H9 (cell line): ENCODE measurements around the gene STIM2. TPM values are rescaled to one million over a fixed set of nuclear protein-coding genes. Genes with fewer than 3 reads are reported as not detected.

Experiments
- DNase-seq: peaks from one replicate; pipeline ENCODE4 v3.0.0-alpha.2; 2017
- H2AFZ ChIP-seq: one replicate; pipeline ENCODE4 v1.6.1; 2013; ENCODE audit warnings: mild to moderate bottlenecking, low read length, control low read depth, moderate library complexity
- H2AK5ac ChIP-seq: 2 replicates; pipeline ENCODE4 v1.6.1; 2013; ENCODE audit warnings: low read length, control low read depth, mixed read lengths; ENCODE audit not compliant: insufficient read length
- H2BK120ac ChIP-seq: one replicate; pipeline ENCODE4 v1.6.1; 2013; ENCODE audit warnings: low read depth, mild to moderate bottlenecking, low read length, control low read depth, inconsistent platforms; ENCODE audit not compliant: poor library complexity, severe bottlenecking
- H2BK12ac ChIP-seq: 2 replicates; pipeline ENCODE4 v1.6.1; 2013; ENCODE audit warnings: low read length, control low read depth, mixed read lengths, low read depth; ENCODE audit not compliant: insufficient read length
- H2BK15ac ChIP-seq: 2 replicates; pipeline ENCODE4 v1.6.1; 2013; ENCODE audit warnings: low read depth, low read length, control low read depth
- H2BK20ac ChIP-seq: one replicate; pipeline ENCODE4 v1.6.1; 2013; ENCODE audit warnings: low read depth, mild to moderate bottlenecking, low read length, control low read depth, inconsistent platforms; ENCODE audit not compliant: poor library complexity, severe bottlenecking
- H2BK5ac ChIP-seq: 2 replicates; pipeline ENCODE4 v1.6.1; 2013; ENCODE audit warnings: low read length, control low read depth, mixed read lengths; ENCODE audit not compliant: insufficient read length
- H3K14ac ChIP-seq: 2 replicates; pipeline ENCODE4 v1.6.1; 2013; ENCODE audit warnings: low read length, control low read depth; ENCODE audit not compliant: insufficient read depth
- H3K18ac ChIP-seq: 2 replicates; pipeline ENCODE4 v1.6.1; 2013; ENCODE audit warnings: low read depth, mild to moderate bottlenecking, mixed read lengths, low read length, control low read depth; ENCODE audit not compliant: insufficient read length
- H3K23ac ChIP-seq: 2 replicates; pipeline ENCODE4 v1.6.1; 2013; ENCODE audit warnings: low read length, control low read depth, mixed read lengths, low read depth; ENCODE audit not compliant: insufficient read length
- H3K23me2 ChIP-seq: 2 replicates; pipeline ENCODE4 v1.6.1; 2013; ENCODE audit warnings: low read depth, mild to moderate bottlenecking, mixed read lengths, low read length, control low read depth; ENCODE audit not compliant: insufficient read length, poor library complexity, severe bottlenecking
- H3K27ac ChIP-seq: 2 replicates; pipeline ENCODE4 v1.5.1; 2013; ENCODE audit warnings: low read length, control low read depth, mixed read lengths, low read depth; ENCODE audit not compliant: insufficient read length
- H3K27me3 ChIP-seq: 2 replicates; pipeline ENCODE4 v1.6.1; 2013; ENCODE audit warnings: low read length, control low read depth, inconsistent platforms; ENCODE audit not compliant: insufficient read depth
- H3K4ac ChIP-seq: 2 replicates; pipeline ENCODE4 v1.6.1; 2013; ENCODE audit warnings: low read depth, mild to moderate bottlenecking, control low read depth, inconsistent platforms, low read length, moderate library complexity
- H3K4me1 ChIP-seq: 2 replicates; pipeline ENCODE4 v1.6.1; 2013; ENCODE audit warnings: low read length, control low read depth, inconsistent platforms; ENCODE audit not compliant: insufficient read depth
- H3K4me2 ChIP-seq: 2 replicates; pipeline ENCODE4 v1.6.1; 2013; ENCODE audit warnings: low read length, control low read depth, mixed read lengths; ENCODE audit not compliant: insufficient read length, insufficient read depth
- H3K56ac ChIP-seq: 2 replicates; pipeline ENCODE4 v1.6.1; 2013; ENCODE audit warnings: low read depth, mild to moderate bottlenecking, mixed read lengths, low read length, control low read depth; ENCODE audit not compliant: insufficient read length
- H3K79me1 ChIP-seq: 2 replicates; pipeline ENCODE4 v1.6.1; 2013; ENCODE audit warnings: low read depth, mild to moderate bottlenecking, moderate library complexity, low read length, control low read depth, inconsistent platforms; ENCODE audit not compliant: insufficient read depth, poor library complexity, severe bottlenecking
- H3K79me2 ChIP-seq: 2 replicates; pipeline ENCODE4 v1.6.1; 2013; ENCODE audit warnings: low read length, control low read depth, inconsistent platforms; ENCODE audit not compliant: insufficient read depth
- H3K9ac ChIP-seq: 2 replicates; pipeline ENCODE4 v1.6.1; 2013; ENCODE audit warnings: low read length, control low read depth, mixed read lengths; ENCODE audit not compliant: insufficient read length; ENCODE audit errors: extremely low read depth
- H3K9me3 ChIP-seq: one replicate; pipeline ENCODE4 v1.6.1; 2013; ENCODE audit warnings: low read depth, low read length, inconsistent platforms; ENCODE audit not compliant: control insufficient read depth
- H3T11ph ChIP-seq: one replicate; pipeline ENCODE4 v1.6.1; 2013; ENCODE audit warnings: mild to moderate bottlenecking, low read length, control low read depth, inconsistent platforms
- H4K20me1 ChIP-seq: one replicate; pipeline ENCODE4 v1.6.1; 2013; ENCODE audit not compliant: control insufficient read depth, insufficient read length, insufficient read depth
- H4K5ac ChIP-seq: 2 replicates; pipeline ENCODE4 v1.6.1; 2013; ENCODE audit warnings: low read depth, mild to moderate bottlenecking, mixed read lengths, low read length, control low read depth; ENCODE audit not compliant: insufficient read length
- H4K8ac ChIP-seq: replicated peaks from 2 replicates; pipeline ENCODE4 v1.6.1; 2013; ENCODE audit warnings: low read length, control low read depth, mixed read lengths, low read depth; ENCODE audit not compliant: insufficient read length
- H4K91ac ChIP-seq: 2 replicates; pipeline ENCODE4 v1.6.1; 2013; ENCODE audit warnings: low read depth, mild to moderate bottlenecking, moderate library complexity, mixed read lengths, low read length, control low read depth; ENCODE audit not compliant: insufficient read length
- H3K27ac Mint-ChIP-seq, 3 experiments: 2 replicates in 2 of 3; 3 replicates in 1 of 3; pipeline ENCODE4 v1.8.0; 2020 to 2021; ENCODE audit warnings: mixed read lengths in 3 of 3, mild to moderate bottlenecking in 1 of 3, moderate library complexity in 1 of 3
- H3K27me3 Mint-ChIP-seq: 2 replicates; pipeline ENCODE4 v1.8.0; 2021; ENCODE audit warnings: low read depth, mild to moderate bottlenecking, moderate library complexity, mixed read lengths
- H3K36me3 Mint-ChIP-seq, 3 experiments: 2 replicates in 2 of 3; 3 replicates in 1 of 3; pipeline ENCODE4 v1.8.0; 2020 to 2021; ENCODE audit warnings: low read depth in 3 of 3, mixed read lengths in 3 of 3; ENCODE audit not compliant: insufficient read depth in 1 of 3
- H3K4me1 Mint-ChIP-seq, 2 experiments: 2 replicates each; pipeline ENCODE4 v1.8.0; 2020; ENCODE audit warnings: mixed read lengths in 2 of 2
- H3K4me3 Mint-ChIP-seq, 2 experiments: 2 replicates in 1 of 2; 3 replicates in 1 of 2; pipeline ENCODE4 v1.8.0; 2020 to 2021; ENCODE audit warnings: mild to moderate bottlenecking in 2 of 2, mixed read lengths in 2 of 2, moderate library complexity in 1 of 2
- H3K9me3 Mint-ChIP-seq, 2 experiments: 2 replicates in 1 of 2; 3 replicates in 1 of 2; pipeline ENCODE4 v1.8.0; 2020; ENCODE audit warnings: mild to moderate bottlenecking in 2 of 2, mixed read lengths in 2 of 2, moderate library complexity in 1 of 2
- WGBS: extraction: QIAGEN DNeasy Blood & Tissue Kit; methylation state at CpG from one replicate; pipeline ENCODE4 v1.1.7; 2013; ENCODE audit warnings: missing lambda C conversion rate, low lambda C conversion rate, mixed read lengths; ENCODE audit not compliant: insufficient read length; ENCODE audit errors: extremely low coverage; 5-methylcytosine and 5-hydroxymethylcytosine counted together
- total RNA-seq: library from RNA; stranded (reverse); gene quantifications from 2 replicates; pipeline ENCODE4 v1.2.1, GENCODE V29; 2021
- TF ChIP-seq, protein P1 (sequence below): fragments of 200-600 bp; sonication (generic); conservative IDR thresholded peaks from 3 replicates; pipeline ENCODE4 v1.8.0; 2021; ENCODE audit warnings: antibody characterized with exemption, mild to moderate bottlenecking

Gene STIM2
- total RNA-seq, 1 experiment from 2014 or later = 26.2 TPM

DNA sequence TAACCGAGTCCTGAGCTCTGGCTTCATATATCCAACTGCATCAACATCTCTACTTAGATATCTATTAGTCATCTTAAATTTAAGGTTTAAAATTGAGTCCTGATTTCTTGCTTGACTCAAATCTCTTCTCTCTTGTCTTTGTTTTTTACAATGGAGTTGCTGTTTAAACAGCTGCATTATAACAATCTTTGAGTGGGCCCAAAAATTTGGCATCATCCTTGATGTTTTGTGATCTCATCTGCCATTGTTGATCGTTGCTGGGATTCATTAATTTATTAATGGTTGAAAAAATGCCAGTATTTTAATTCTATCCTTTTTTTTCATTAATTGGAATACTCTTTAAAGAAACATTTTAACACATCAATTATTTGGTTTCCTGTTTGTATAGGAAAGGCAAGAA, 82.2 kb downstream of the STIM2 start:
- Histone ChIP-seq H4K20me1 (no peaks in the 10 kb centered on the region), H2AK5ac (no peak overlapping the region), H3T11ph (no peak overlapping the region), H4K5ac (no peak overlapping the region), H3K79me1 (no peaks in the 10 kb centered on the region), H2BK120ac (no peak overlapping the region), H3K9ac (no peak overlapping the region), H3K4ac (no peak overlapping the region), H2BK15ac (no peak overlapping the region), H2BK12ac (no peak overlapping the region), H2AFZ (no peak overlapping the region), H3K79me2 (peaks cover 2% of the 10 kb centered on the region; the same call in 1 of the 2 replicates), H3K23ac (no peak overlapping the region), H3K27me3 (no peaks in the 10 kb centered on the region), H2BK20ac (no peak overlapping the region), H2BK5ac (no peak overlapping the region), H3K23me2 (no peaks in the 10 kb centered on the region), H3K14ac (no peak overlapping the region), H3K9me3 (no peaks in the 10 kb centered on the region), H4K91ac (no peak overlapping the region), H3K56ac (no peak overlapping the region), H3K4me1 (peaks cover 6% of the 10 kb centered on the region; the same call in 1 of the 2 replicates), H3K27ac (no peak overlapping the region), H3K18ac (no peak overlapping the region), H3K4me2 (no peak overlapping the region), H4K8ac (no peak overlapping the region)
- TF ChIP-seq, protein P1, sequence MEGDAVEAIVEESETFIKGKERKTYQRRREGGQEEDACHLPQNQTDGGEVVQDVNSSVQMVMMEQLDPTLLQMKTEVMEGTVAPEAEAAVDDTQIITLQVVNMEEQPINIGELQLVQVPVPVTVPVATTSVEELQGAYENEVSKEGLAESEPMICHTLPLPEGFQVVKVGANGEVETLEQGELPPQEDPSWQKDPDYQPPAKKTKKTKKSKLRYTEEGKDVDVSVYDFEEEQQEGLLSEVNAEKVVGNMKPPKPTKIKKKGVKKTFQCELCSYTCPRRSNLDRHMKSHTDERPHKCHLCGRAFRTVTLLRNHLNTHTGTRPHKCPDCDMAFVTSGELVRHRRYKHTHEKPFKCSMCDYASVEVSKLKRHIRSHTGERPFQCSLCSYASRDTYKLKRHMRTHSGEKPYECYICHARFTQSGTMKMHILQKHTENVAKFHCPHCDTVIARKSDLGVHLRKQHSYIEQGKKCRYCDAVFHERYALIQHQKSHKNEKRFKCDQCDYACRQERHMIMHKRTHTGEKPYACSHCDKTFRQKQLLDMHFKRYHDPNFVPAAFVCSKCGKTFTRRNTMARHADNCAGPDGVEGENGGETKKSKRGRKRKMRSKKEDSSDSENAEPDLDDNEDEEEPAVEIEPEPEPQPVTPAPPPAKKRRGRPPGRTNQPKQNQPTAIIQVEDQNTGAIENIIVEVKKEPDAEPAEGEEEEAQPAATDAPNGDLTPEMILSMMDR = no peak
- H3K4me3 Mint-ChIP-seq = no peak overlapping the region
- no peaks in the 10 kb centered on the region for H3K27me3 Mint-ChIP-seq
- H3K9me3 Mint-ChIP-seq = no peaks in the 10 kb centered on the region; a peak in 1 of 5 replicates
- H3K27ac Mint-ChIP-seq = no peak overlapping the region; a peak in 1 of 7 replicates
- no CpG with 5 or more reads among the region's 2 CpGs for WGBS
- peaks cover 19 to 26% of the 10 kb centered on the region in 2 experiments for H3K4me1 Mint-ChIP-seq
- H3K36me3 Mint-ChIP-seq = peaks cover 0 to 3% (median 0%) of the 10 kb centered on the region in 3 experiments; a peak in 2 of 7 replicates
- no peak for DNase-seq
